ENCODE measurements around the gene GALNT9.
"Not testable (repeated sequence)": the region's sequence is repeated elsewhere in the genome, so short reads cannot be mapped to it uniquely, and the experiment has no call there.

DNA sequence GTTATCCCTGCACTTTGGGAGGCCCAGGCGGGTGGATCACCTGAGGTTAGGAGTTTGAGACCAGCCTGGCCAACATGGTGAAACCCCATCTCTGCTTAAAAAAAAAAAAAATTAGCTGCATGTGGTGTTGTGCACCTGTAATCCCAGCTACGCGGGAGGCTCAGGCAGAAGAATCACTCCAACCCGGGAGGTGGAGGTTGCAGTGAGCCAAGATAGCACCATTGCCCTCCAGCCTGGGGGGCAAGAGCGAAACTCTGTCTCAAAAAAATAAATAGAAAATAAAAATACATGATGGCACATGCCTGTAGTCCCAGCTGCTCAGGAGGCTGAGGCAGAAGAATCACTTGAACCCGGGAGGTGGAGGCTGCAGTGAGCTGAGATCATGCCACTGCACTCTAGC, 49.7 kb upstream of the GALNT9 start:
- TF ChIP-seq LEF1 (IDR thresholded peaks at IDR 0.05; ENCODE audit: borderline replicate concordance); BHLHE40 (IDR thresholded peaks at IDR 0.05; ENCODE audit: borderline replicate concordance); ZNF384 (IDR thresholded peaks at IDR 0.05); SP1 (IDR thresholded peaks at IDR 0.05); SUZ12 (IDR thresholded peaks at IDR 0.05); FOXM1 (IDR thresholded peaks at IDR 0.05; ENCODE audit: borderline replicate concordance): not testable (repeated sequence)

Data from HEK293T (cell line).